Measurements from ENCODE around the gene PPIL1.

- TF ChIP-seq POLR2A (IDR thresholded peaks at IDR 0.05) (no peak), CTCF (IDR thresholded peaks at IDR 0.05) (no peak), EP300 (IDR thresholded peaks at IDR 0.05) (no peak)
These were observed 52.8 kb downstream of the PPIL1 start for GRCh38 chr6:36821581-36822335.

Measured in tibial nerve (tissue), 4 donors.